Measurements from ENCODE around the gene ARNT2.

Gene ARNT2

DNA sequence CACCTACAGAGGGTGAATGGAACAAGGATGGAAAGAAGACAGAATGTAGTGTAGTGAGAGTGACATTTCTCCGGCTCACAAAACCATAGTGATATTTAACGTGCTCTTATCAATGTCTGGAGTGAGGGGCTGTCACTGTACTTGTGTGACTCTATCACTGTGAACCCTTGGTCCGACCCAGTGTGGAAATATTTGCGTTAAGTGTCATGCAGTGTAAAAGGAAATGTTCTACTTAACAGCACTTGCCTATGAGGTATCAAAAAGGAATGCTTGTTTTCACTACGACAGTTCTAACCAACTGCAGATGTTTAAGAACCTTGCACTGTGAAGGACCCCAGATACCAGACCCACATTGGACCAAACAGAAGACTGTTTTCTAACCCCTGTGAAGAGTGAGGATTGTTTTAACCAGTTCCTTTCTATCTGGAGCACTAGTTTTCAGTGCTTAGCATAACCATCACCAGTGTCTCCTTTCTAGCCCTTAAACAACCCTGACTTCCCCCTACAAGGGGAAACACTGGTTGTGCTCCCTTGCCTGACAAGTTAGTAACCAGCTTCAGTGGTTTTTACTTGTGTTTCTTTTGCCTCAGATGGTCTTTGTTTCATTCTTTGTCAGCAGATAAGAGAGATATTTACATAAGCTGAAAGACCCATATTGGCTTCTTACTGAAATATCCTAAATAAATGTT lies 146.2 kb downstream of the ARNT2 start:
- no CpG with 5 or more reads among the region's 5 CpGs for WGBS, 2 donors (ENCODE audit: extremely low coverage in 2 of 2, insufficient read length in 2 of 2, insufficient replicate concordance in 1 of 2)
- no peak overlapping the region for H3K4ac ChIP-seq (ENCODE audit: low read length)
- H2BK5ac ChIP-seq (ENCODE audit: low read length), result no peak overlapping the region
- no peak overlapping the region for H2BK15ac ChIP-seq (ENCODE audit: low read length)
- no peak overlapping the region for H3K14ac ChIP-seq (ENCODE audit: low read length)
- H2BK120ac ChIP-seq (ENCODE audit: low read depth, low read length), result no peak overlapping the region
- H2BK12ac ChIP-seq (ENCODE audit: low read length), result no peak overlapping the region
- no peak overlapping the region for H3K23ac ChIP-seq (ENCODE audit: low read depth, low read length, poor library complexity)
- H3K4me1 ChIP-seq (ENCODE audit: control insufficient read depth in 2 of 2, insufficient read depth in 1 of 2, low read depth in 1 of 2, low read length in 2 of 2), result no peaks in the 10 kb centered on the region
- no peak overlapping the region for H2AK5ac ChIP-seq (ENCODE audit: low read depth, low read length)
- no peak overlapping the region for H3K9ac ChIP-seq (ENCODE audit: low read depth, low read length, poor library complexity)
- H2AFZ ChIP-seq (ENCODE audit: low read length), result no peak overlapping the region
- H3K79me1 ChIP-seq (ENCODE audit: low read depth, low read length), result no peaks in the 10 kb centered on the region
- no peak overlapping the region for H4K8ac ChIP-seq (ENCODE audit: low read depth, low read length)
- H3K18ac ChIP-seq (ENCODE audit: low read length), result no peak overlapping the region
- no peak overlapping the region for H4K91ac ChIP-seq (ENCODE audit: low read depth, low read length, poor library complexity)
- H3K9me3 ChIP-seq (replicated peaks in 1 of 2; ENCODE audit: control insufficient read depth in 2 of 2, insufficient read depth in 1 of 2, low read depth in 1 of 2, low read length in 2 of 2), result no peaks in the 10 kb centered on the region
- H3K27ac ChIP-seq (replicated peaks; ENCODE audit: low read length), result no peak overlapping the region
- peaks cover 12 to 50% of the 10 kb centered on the region in 2 donors for H3K36me3 ChIP-seq (replicated peaks in 1 of 2; ENCODE audit: control insufficient read depth in 2 of 2, insufficient read depth in 2 of 2, low read length in 2 of 2)
- no peak for DNase-seq (ENCODE audit: low spot score)
- H3K27me3 ChIP-seq (ENCODE audit: control insufficient read depth in 3 of 3, insufficient read depth in 3 of 3, low read depth in 1 of 3, low read length in 3 of 3), result no peaks in the 10 kb centered on the region
- no peak overlapping the region for H3K4me2 ChIP-seq (ENCODE audit: insufficient read depth, low read length, poor library complexity, severe bottlenecking)
- H3K4me3 ChIP-seq (ENCODE audit: low read length in 2 of 2), result no peak overlapping the region

- H3K9me3 ChIP-seq (replicated peaks in 1 of 2; ENCODE audit: control insufficient read depth in 2 of 2, insufficient read depth in 1 of 2, low read depth in 1 of 2, low read length in 2 of 2), result no peaks in the 10 kb centered on the region
- H4K91ac ChIP-seq (ENCODE audit: low read depth, low read length, poor library complexity), result no peak overlapping the region
- H3K79me1 ChIP-seq (ENCODE audit: low read depth, low read length), result no peaks in the 10 kb centered on the region
- no peak overlapping the region for H2BK12ac ChIP-seq (ENCODE audit: low read length)
- no peak overlapping the region for H3K9ac ChIP-seq (ENCODE audit: low read depth, low read length, poor library complexity)
- no peak overlapping the region for H2BK120ac ChIP-seq (ENCODE audit: low read depth, low read length)
- H2AFZ ChIP-seq (ENCODE audit: low read length), result no peak overlapping the region
- H2BK5ac ChIP-seq (ENCODE audit: low read length), result no peak overlapping the region
- no peak overlapping the region for H2BK15ac ChIP-seq (ENCODE audit: low read length)
- no peak overlapping the region for H3K18ac ChIP-seq (ENCODE audit: low read length)
- H2AK5ac ChIP-seq (ENCODE audit: low read depth, low read length), result no peak overlapping the region
- no peak overlapping the region for H3K27ac ChIP-seq (replicated peaks; ENCODE audit: low read length)
- H4K8ac ChIP-seq (ENCODE audit: low read depth, low read length), result no peak overlapping the region
- no peak overlapping the region for H3K4me2 ChIP-seq (ENCODE audit: insufficient read depth, low read length, poor library complexity, severe bottlenecking)
- WGBS, 2 donors (ENCODE audit: extremely low coverage in 2 of 2, insufficient read length in 2 of 2, insufficient replicate concordance in 1 of 2), result no CpG with 5 or more reads among the region's 4 CpGs
- peaks cover 14 to 55% of the 10 kb centered on the region in 2 donors for H3K36me3 ChIP-seq (replicated peaks in 1 of 2; ENCODE audit: control insufficient read depth in 2 of 2, insufficient read depth in 2 of 2, low read length in 2 of 2)
- no peak overlapping the region for H3K14ac ChIP-seq (ENCODE audit: low read length)
- no peaks in the 10 kb centered on the region for H3K4me1 ChIP-seq (ENCODE audit: control insufficient read depth in 2 of 2, insufficient read depth in 1 of 2, low read depth in 1 of 2, low read length in 2 of 2)
- H3K27me3 ChIP-seq (ENCODE audit: control insufficient read depth in 3 of 3, insufficient read depth in 3 of 3, low read depth in 1 of 3, low read length in 3 of 3), result no peaks in the 10 kb centered on the region
- no peak for DNase-seq (ENCODE audit: low spot score)
- no peak overlapping the region for H3K4me3 ChIP-seq (ENCODE audit: low read length in 2 of 2)
- H3K4ac ChIP-seq (ENCODE audit: low read length), result no peak overlapping the region
- H3K23ac ChIP-seq (ENCODE audit: low read depth, low read length, poor library complexity), result no peak overlapping the region
Measured at GRCh38 chr15:80550908-80551260, 146.7 kb downstream of the ARNT2 start.

DNA sequence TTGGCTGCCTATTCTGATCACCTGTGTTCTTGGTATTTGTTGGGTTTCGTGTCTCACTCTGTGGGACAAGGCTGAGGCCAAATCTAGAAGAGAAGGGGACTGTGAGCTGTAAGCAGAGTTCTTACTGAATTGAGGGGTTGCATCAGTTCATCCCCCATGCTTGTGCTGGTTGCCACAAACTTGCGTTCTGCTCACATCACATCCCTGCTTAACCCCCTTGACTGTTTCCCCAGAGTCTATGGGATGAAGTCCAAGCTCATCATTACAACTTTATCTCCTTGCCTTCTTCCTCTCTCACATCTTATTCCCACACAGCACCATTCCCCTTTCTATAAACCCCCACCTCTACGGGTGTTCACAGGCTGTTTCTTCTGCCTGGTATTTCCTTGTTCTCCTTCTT lies 147.2 kb downstream of the ARNT2 start:
- Histone ChIP-seq H2AFZ (ENCODE audit: low read length) (no peak overlapping the region), H3K9me3 (replicated peaks in 1 of 2; ENCODE audit: control insufficient read depth in 2 of 2, insufficient read depth in 1 of 2, low read depth in 1 of 2, low read length in 2 of 2) (no peaks in the 10 kb centered on the region), H2BK120ac (ENCODE audit: low read depth, low read length) (no peak overlapping the region), H3K14ac (ENCODE audit: low read length) (no peak overlapping the region), H3K4ac (ENCODE audit: low read length) (no peak overlapping the region), H2BK5ac (ENCODE audit: low read length) (no peak overlapping the region), H4K8ac (ENCODE audit: low read depth, low read length) (no peak overlapping the region), H2AK5ac (ENCODE audit: low read depth, low read length) (no peak overlapping the region), H2BK15ac (ENCODE audit: low read length) (no peak overlapping the region), H3K79me1 (ENCODE audit: low read depth, low read length) (no peaks in the 10 kb centered on the region), H3K4me2 (ENCODE audit: insufficient read depth, low read length, poor library complexity, severe bottlenecking) (no peak overlapping the region), H3K23ac (ENCODE audit: low read depth, low read length, poor library complexity) (no peak overlapping the region), H3K4me3 (ENCODE audit: low read length in 2 of 2) (no peak overlapping the region), H3K36me3 (replicated peaks in 1 of 2; ENCODE audit: control insufficient read depth in 2 of 2, insufficient read depth in 2 of 2, low read length in 2 of 2) (peaks cover 14 to 56% of the 10 kb centered on the region in 2 donors), H3K4me1 (ENCODE audit: control insufficient read depth in 2 of 2, insufficient read depth in 1 of 2, low read depth in 1 of 2, low read length in 2 of 2) (no peaks in the 10 kb centered on the region), H3K27me3 (ENCODE audit: control insufficient read depth in 3 of 3, insufficient read depth in 3 of 3, low read depth in 1 of 3, low read length in 3 of 3) (no peaks in the 10 kb centered on the region), H3K9ac (ENCODE audit: low read depth, low read length, poor library complexity) (no peak overlapping the region), H2BK12ac (ENCODE audit: low read length) (no peak overlapping the region), H4K91ac (ENCODE audit: low read depth, low read length, poor library complexity) (no peak overlapping the region), H3K27ac (replicated peaks; ENCODE audit: low read length) (no peak overlapping the region), H3K18ac (ENCODE audit: low read length) (no peak overlapping the region)
- WGBS, 2 donors (ENCODE audit: extremely low coverage in 2 of 2, insufficient read length in 2 of 2, insufficient replicate concordance in 1 of 2), result no CpG with 5 or more reads among the region's 3 CpGs
- no peak for DNase-seq (ENCODE audit: low spot score)

- H4K91ac ChIP-seq (ENCODE audit: low read depth, low read length, poor library complexity), result no peak overlapping the region
- no peak overlapping the region for H3K4me2 ChIP-seq (ENCODE audit: insufficient read depth, low read length, poor library complexity, severe bottlenecking)
- H2BK5ac ChIP-seq (ENCODE audit: low read length), result no peak overlapping the region
- H2BK12ac ChIP-seq (ENCODE audit: low read length), result no peak overlapping the region
- no peak overlapping the region for H3K27ac ChIP-seq (replicated peaks; ENCODE audit: low read length)
- H3K4me1 ChIP-seq (ENCODE audit: control insufficient read depth in 2 of 2, insufficient read depth in 1 of 2, low read depth in 1 of 2, low read length in 2 of 2), result no peaks in the 10 kb centered on the region
- DNase-seq (ENCODE audit: low spot score), result no peak
- H2BK15ac ChIP-seq (ENCODE audit: low read length), result no peak overlapping the region
- H3K4ac ChIP-seq (ENCODE audit: low read length), result no peak overlapping the region
- no peak overlapping the region for H3K23ac ChIP-seq (ENCODE audit: low read depth, low read length, poor library complexity)
- WGBS, 2 donors (ENCODE audit: extremely low coverage in 2 of 2, insufficient read length in 2 of 2, insufficient replicate concordance in 1 of 2), result no CpG with 5 or more reads among the region's 1 CpG
- no peak overlapping the region for H3K18ac ChIP-seq (ENCODE audit: low read length)
- H3K9me3 ChIP-seq (replicated peaks in 1 of 2; ENCODE audit: control insufficient read depth in 2 of 2, insufficient read depth in 1 of 2, low read depth in 1 of 2, low read length in 2 of 2), result no peaks in the 10 kb centered on the region
- no peaks in the 10 kb centered on the region for H3K27me3 ChIP-seq (ENCODE audit: control insufficient read depth in 3 of 3, insufficient read depth in 3 of 3, low read depth in 1 of 3, low read length in 3 of 3)
- H2AFZ ChIP-seq (ENCODE audit: low read length), result no peak overlapping the region
- H4K8ac ChIP-seq (ENCODE audit: low read depth, low read length), result no peak overlapping the region
- H2AK5ac ChIP-seq (ENCODE audit: low read depth, low read length), result no peak overlapping the region
- H3K36me3 ChIP-seq (replicated peaks in 1 of 2; ENCODE audit: control insufficient read depth in 2 of 2, insufficient read depth in 2 of 2, low read length in 2 of 2), result peaks cover 23 to 86% of the 10 kb centered on the region in 2 donors
- no peak overlapping the region for H3K4me3 ChIP-seq (ENCODE audit: low read length in 2 of 2)
- no peak overlapping the region for H3K9ac ChIP-seq (ENCODE audit: low read depth, low read length, poor library complexity)
- H2BK120ac ChIP-seq (ENCODE audit: low read depth, low read length), result no peak overlapping the region
- H3K79me1 ChIP-seq (ENCODE audit: low read depth, low read length), result no peaks in the 10 kb centered on the region
- H3K14ac ChIP-seq (ENCODE audit: low read length), result no peak overlapping the region
Measured at GRCh38 chr15:80554560-80554959, 150.4 kb downstream of the ARNT2 start.

Measured in neuronal stem cell (in vitro differentiated cells).